Gastroesophageal sphincter (tissue), 3 donors: ENCODE data around the gene EPM2A.

Source experiments
- EP300 ChIP-seq: sonication (generic); formaldehyde crosslinking; IDR thresholded peaks from one replicate; pipeline ENCODE4 v1.6.1; 2017; ENCODE audit warnings: antibody characterized with exemption, mild to moderate bottlenecking
- POLR2A ChIP-seq, 2 donors: fragments of 450-650 bp; IDR thresholded peaks; one replicate each; pipeline ENCODE4 v1.6.1; 2017; ENCODE audit warnings: antibody characterized with exemption in 2 of 2, mild to moderate bottlenecking in 2 of 2, moderate library complexity in 1 of 2
- TF ChIP-seq, protein P1 (sequence below), 4 experiments: fragments of 200-600 bp in 2 of 4; fragments of 450-650 bp in 2 of 4; sonication (generic) in 1 of 4; IDR thresholded peaks; one replicate each; pipeline ENCODE4 v1.5.1; 2017 to 2019; ENCODE audit warnings: antibody characterized with exemption in 4 of 4, mild to moderate bottlenecking in 2 of 4, moderate library complexity in 2 of 4

DNA sequence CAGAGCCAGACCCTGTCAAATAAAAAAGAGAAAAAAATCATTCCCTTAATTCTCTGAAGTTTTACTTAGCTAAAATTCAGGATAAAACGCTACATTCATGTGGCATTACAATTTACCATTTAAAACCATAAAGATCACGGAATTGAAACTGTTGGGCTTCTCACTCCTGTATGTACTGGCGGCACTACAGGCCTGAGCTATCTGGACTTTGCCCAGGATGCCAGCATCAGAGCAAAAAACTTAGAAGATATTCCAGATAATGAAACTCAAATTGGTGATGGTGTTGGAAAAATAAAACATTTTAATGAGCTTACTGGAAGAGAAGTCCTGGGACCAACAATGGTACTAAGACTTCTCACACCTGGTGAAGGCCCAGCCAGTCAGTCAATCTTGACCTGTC, 14.2 kb downstream of the EPM2A start:
- TF ChIP-seq, protein P1, sequence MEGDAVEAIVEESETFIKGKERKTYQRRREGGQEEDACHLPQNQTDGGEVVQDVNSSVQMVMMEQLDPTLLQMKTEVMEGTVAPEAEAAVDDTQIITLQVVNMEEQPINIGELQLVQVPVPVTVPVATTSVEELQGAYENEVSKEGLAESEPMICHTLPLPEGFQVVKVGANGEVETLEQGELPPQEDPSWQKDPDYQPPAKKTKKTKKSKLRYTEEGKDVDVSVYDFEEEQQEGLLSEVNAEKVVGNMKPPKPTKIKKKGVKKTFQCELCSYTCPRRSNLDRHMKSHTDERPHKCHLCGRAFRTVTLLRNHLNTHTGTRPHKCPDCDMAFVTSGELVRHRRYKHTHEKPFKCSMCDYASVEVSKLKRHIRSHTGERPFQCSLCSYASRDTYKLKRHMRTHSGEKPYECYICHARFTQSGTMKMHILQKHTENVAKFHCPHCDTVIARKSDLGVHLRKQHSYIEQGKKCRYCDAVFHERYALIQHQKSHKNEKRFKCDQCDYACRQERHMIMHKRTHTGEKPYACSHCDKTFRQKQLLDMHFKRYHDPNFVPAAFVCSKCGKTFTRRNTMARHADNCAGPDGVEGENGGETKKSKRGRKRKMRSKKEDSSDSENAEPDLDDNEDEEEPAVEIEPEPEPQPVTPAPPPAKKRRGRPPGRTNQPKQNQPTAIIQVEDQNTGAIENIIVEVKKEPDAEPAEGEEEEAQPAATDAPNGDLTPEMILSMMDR (IDR thresholded peaks at IDR 0.05): no peak
- TF ChIP-seq POLR2A (IDR thresholded peaks at IDR 0.05) (no peak), EP300 (no peak)
